Endothelial cell of umbilical vein (primary cell): ENCODE results near the gene PLBD2.

ENCODE experiments used
- CTCF ChIP-seq, 2 donors: IDR thresholded peaks; 1 replicate in 1 of 2; 2 replicates in 1 of 2; pipeline ENCODE4 v1.5.1; 2011; ENCODE audit warnings: low read length in 2 of 2, mild to moderate bottlenecking in 2 of 2, moderate library complexity in 2 of 2, control low read depth in 1 of 2, inconsistent platforms in 1 of 2, low read depth in 1 of 2; ENCODE audit not compliant: insufficient read depth in 1 of 2; ENCODE audit errors: extremely low read depth in 1 of 2
- EZH2 ChIP-seq: IDR thresholded peaks from 2 replicates; pipeline ENCODE4 v1.6.1; 2012; ENCODE audit warnings: borderline replicate concordance, low read depth, mild to moderate bottlenecking, moderate library complexity, low read length, inconsistent platforms; ENCODE audit not compliant: severe bottlenecking
- JUN ChIP-seq: IDR thresholded peaks from 2 replicates; pipeline ENCODE4 v1.6.1; 2011; ENCODE audit warnings: borderline replicate concordance, low read depth; ENCODE audit not compliant: insufficient read length, insufficient read depth
- MYC ChIP-seq: IDR thresholded peaks from one replicate; pipeline ENCODE4 v1.6.1; 2011; ENCODE audit warnings: mild to moderate bottlenecking, low read depth, low read length
- POLR2A ChIP-seq: IDR thresholded peaks from 2 replicates; pipeline ENCODE4 v1.6.1; 2012; ENCODE audit warnings: low read depth, mild to moderate bottlenecking, control low read depth, low read length
- POLR2AphosphoS5 ChIP-seq: IDR thresholded peaks from 2 replicates; pipeline ENCODE4 v1.6.1; 2012; ENCODE audit warnings: low read depth, mild to moderate bottlenecking, control low read depth, low read length, moderate library complexity; ENCODE audit not compliant: insufficient read depth
- TF ChIP-seq, protein P1 (sequence below): IDR thresholded peaks from 2 replicates; pipeline ENCODE4 v1.6.1; 2011; ENCODE audit not compliant: insufficient read depth, insufficient read length

GRCh38 chr12:113436993-113437728 lies 78.8 kb downstream of the PLBD2 start:
- no peak for TF ChIP-seq CTCF (IDR thresholded peaks at IDR 0.05; ENCODE audit: extremely low read depth in 1 of 2, insufficient read depth in 1 of 2, low read depth in 1 of 2, low read length in 2 of 2)
- no peak for TF ChIP-seq POLR2A
- TF ChIP-seq, protein P1, sequence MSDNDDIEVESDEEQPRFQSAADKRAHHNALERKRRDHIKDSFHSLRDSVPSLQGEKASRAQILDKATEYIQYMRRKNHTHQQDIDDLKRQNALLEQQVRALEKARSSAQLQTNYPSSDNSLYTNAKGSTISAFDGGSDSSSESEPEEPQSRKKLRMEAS, result no peak
- TF ChIP-seq POLR2AphosphoS5, result no peak
- TF ChIP-seq EZH2, result no peak
- TF ChIP-seq MYC, result no peak
- TF ChIP-seq JUN, result no peak
